Lung (tissue), 12 donors: Measurements from ENCODE around the gene OR2V1. TPM values are rescaled to one million over a fixed set of nuclear protein-coding genes. Genes with fewer than 3 reads are reported as not detected.
"Not testable (repeated sequence)": the region's sequence is repeated elsewhere in the genome, so short reads cannot be mapped to it uniquely, and the experiment has no call there.

ENCODE experiments used
- ATAC-seq: fragments of 200-7000 bp; cut with Tn5 transposase; one replicate; pipeline ENCODE4 v1.9.1; 2020; ENCODE audit warnings: moderate number of reproducible peaks; ENCODE audit not compliant: insufficient read depth, low FRiP score
- DNase-seq, 3 donors: peaks; one replicate each; pipeline ENCODE4 v3.0.0-alpha.2; 2013 to 2017
- H3K27ac ChIP-seq, 2 donors: one replicate each; pipeline ENCODE4 v1.5.1; 2013; ENCODE audit warnings: mild to moderate bottlenecking in 2 of 2, moderate library complexity in 2 of 2, control low read depth in 1 of 2, inconsistent platforms in 1 of 2, low read depth in 1 of 2, low read length in 1 of 2
- H3K27me3 ChIP-seq, 3 donors: one replicate each; pipeline ENCODE4 v1.5.1; 2013; ENCODE audit warnings: low read length in 2 of 3; ENCODE audit not compliant: control insufficient read depth in 3 of 3, insufficient read depth in 3 of 3
- H3K36me3 ChIP-seq, 4 donors: one replicate each; pipeline ENCODE4 v1.5.1; 2013; ENCODE audit warnings: low read length in 4 of 4, mild to moderate bottlenecking in 1 of 4, moderate library complexity in 1 of 4; ENCODE audit not compliant: control insufficient read depth in 4 of 4, insufficient read depth in 4 of 4
- H3K4me1 ChIP-seq, 5 donors: one replicate each; pipeline ENCODE4 v1.5.1; 2013; ENCODE audit warnings: low read length in 5 of 5, mild to moderate bottlenecking in 2 of 5, moderate library complexity in 1 of 5; ENCODE audit not compliant: control insufficient read depth in 5 of 5, insufficient read depth in 5 of 5
- H3K4me3 ChIP-seq: one replicate; pipeline ENCODE4 v1.5.1; 2013; ENCODE audit warnings: mild to moderate bottlenecking, control low read depth, moderate library complexity
- H3K9ac ChIP-seq, 2 donors: one replicate each; pipeline ENCODE4 v1.5.1; 2013; ENCODE audit warnings: low read length in 2 of 2, control low read depth in 1 of 2; ENCODE audit not compliant: insufficient read depth in 1 of 2
- H3K9me3 ChIP-seq, 4 donors: one replicate each; pipeline ENCODE4 v1.5.1; 2013; ENCODE audit warnings: low read length in 3 of 4, mild to moderate bottlenecking in 1 of 4, moderate library complexity in 1 of 4; ENCODE audit not compliant: control insufficient read depth in 4 of 4, insufficient read depth in 3 of 4
- WGBS, 2 donors: extraction: QIAGEN DNeasy Blood & Tissue Kit; methylation state at CpG; one replicate each; pipeline ENCODE4 v1.1.7; 2013; 5-methylcytosine and 5-hydroxymethylcytosine counted together
- polyA plus RNA-seq, 2 donors: library from polyadenylated mRNA; stranded (reverse); fragments of 200-250 nt; gene quantifications; one replicate each; pipeline ENCODE4 v1.2.1, GENCODE V29; 2013
- total RNA-seq, 2 donors: library from RNA; depleted of rRNA in 1 of 2; stranded (reverse); fragments of >200 nt in 1 of 2; gene quantifications; one replicate each; pipeline ENCODE4 v1.2.1, GENCODE V29; 2014 to 2021
- TF ChIP-seq, protein P1 (sequence below): IDR thresholded peaks from 2 replicates; pipeline ENCODE4 v1.5.1; 2012; ENCODE audit warnings: mild to moderate bottlenecking; ENCODE audit errors: control extremely low read depth, extremely low read depth
- donor health status: control.
- donor health status: control.
- donor health status: Bipolar disorder and iron deficiency.
- donor health status: healthy.
- donor health status: DM: yes; HTN: yes; CAD: no.

OR2V1 gene
- total and polyA plus RNA-seq, 4 donors = not detected

DNA sequence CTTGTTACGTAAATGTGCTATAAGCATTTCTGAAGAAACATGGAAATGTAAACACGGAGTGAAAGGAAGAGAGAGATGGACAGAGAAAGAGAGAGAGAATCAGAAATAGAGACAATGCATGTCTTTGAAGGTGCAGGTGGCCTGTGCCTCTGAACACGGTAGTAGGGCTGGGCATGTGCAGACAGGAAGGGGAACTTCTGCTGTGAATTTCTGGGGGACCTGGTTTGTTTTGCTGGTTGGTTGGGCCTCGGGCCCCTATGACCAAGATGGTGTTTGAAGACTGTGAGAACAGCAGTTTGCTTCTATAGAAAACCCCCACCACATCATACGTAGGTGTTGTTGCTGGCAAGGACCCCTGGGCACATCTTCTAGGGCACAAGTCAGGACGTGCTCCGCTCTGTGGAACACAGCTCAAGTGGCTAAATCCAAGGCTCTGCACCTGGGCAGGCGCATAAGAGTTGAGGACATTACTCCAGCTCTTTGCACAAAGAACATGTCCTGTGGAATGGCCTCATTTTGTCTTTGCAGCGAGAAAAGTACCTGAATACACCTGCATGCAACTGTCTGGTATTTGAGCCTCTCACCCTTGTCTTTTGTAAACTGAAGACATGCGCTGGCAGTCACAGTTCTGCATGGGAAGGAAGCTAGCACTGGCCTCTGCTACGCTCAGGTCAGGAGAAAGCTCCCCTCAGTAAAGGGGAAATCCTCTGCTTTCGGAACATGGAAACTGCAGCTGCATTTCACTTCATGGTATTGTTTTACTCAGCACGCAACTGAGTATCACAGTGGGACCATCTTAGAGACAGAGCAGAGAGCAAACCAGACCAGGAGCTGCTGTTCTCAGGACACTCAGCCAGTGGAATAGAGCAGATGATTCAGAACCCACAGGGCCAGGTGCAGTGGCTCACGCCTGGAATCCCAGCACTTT is 19.1 kb upstream of the OR2V1 start:
- DNase-seq = no peak
- ATAC-seq = no peak
- no peak overlapping the region for H3K9ac ChIP-seq
- no peak overlapping the region for H3K27ac ChIP-seq
- no peaks in the 10 kb centered on the region for H3K4me1 ChIP-seq
- 83% methylated on average over 14 of the region's 14 CpGs for WGBS, 2 donors
- H3K9me3 ChIP-seq = no peaks in the 10 kb centered on the region
- no peaks in the 10 kb centered on the region for H3K36me3 ChIP-seq
- H3K4me3 ChIP-seq = no peak overlapping the region
- TF ChIP-seq, protein P1, sequence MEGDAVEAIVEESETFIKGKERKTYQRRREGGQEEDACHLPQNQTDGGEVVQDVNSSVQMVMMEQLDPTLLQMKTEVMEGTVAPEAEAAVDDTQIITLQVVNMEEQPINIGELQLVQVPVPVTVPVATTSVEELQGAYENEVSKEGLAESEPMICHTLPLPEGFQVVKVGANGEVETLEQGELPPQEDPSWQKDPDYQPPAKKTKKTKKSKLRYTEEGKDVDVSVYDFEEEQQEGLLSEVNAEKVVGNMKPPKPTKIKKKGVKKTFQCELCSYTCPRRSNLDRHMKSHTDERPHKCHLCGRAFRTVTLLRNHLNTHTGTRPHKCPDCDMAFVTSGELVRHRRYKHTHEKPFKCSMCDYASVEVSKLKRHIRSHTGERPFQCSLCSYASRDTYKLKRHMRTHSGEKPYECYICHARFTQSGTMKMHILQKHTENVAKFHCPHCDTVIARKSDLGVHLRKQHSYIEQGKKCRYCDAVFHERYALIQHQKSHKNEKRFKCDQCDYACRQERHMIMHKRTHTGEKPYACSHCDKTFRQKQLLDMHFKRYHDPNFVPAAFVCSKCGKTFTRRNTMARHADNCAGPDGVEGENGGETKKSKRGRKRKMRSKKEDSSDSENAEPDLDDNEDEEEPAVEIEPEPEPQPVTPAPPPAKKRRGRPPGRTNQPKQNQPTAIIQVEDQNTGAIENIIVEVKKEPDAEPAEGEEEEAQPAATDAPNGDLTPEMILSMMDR = no peak
- H3K27me3 ChIP-seq = peaks cover 0 to 3% (median 0%) of the 10 kb centered on the region in 3 donors

DNA sequence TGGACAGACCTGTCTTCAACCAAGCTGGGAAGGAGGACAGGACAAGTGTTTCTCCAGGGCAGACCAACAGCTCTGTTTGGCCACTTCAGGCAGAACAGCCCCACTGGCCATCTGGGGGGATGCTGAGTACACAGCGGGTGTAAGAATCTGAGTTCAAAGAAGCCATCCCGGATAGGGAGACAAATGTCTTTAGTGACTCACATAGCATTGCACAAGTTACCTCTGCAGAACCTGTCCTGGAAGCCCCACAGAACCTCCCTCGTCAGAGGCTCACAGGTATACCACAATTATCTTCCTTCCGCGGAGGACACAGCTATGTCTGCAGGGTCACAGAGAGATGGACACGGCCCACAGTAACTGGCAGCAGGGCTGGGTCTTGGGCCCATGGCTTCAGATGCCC is 18.4 kb upstream of the OR2V1 start:
- H3K27ac ChIP-seq = no peak overlapping the region
- no peak for DNase-seq
- no peak for ATAC-seq
- H3K9ac ChIP-seq = no peak overlapping the region
- no peaks in the 10 kb centered on the region for H3K9me3 ChIP-seq
- no peaks in the 10 kb centered on the region for H3K36me3 ChIP-seq
- H3K27me3 ChIP-seq = peaks cover 0 to 3% (median 0%) of the 10 kb centered on the region in 3 donors
- WGBS, 2 donors = 84 to 90% methylated on average over 6 of the region's 6 CpGs
- no peaks in the 10 kb centered on the region for H3K4me1 ChIP-seq
- TF ChIP-seq, protein P1 = no peak
- H3K4me3 ChIP-seq = no peak overlapping the region

DNA sequence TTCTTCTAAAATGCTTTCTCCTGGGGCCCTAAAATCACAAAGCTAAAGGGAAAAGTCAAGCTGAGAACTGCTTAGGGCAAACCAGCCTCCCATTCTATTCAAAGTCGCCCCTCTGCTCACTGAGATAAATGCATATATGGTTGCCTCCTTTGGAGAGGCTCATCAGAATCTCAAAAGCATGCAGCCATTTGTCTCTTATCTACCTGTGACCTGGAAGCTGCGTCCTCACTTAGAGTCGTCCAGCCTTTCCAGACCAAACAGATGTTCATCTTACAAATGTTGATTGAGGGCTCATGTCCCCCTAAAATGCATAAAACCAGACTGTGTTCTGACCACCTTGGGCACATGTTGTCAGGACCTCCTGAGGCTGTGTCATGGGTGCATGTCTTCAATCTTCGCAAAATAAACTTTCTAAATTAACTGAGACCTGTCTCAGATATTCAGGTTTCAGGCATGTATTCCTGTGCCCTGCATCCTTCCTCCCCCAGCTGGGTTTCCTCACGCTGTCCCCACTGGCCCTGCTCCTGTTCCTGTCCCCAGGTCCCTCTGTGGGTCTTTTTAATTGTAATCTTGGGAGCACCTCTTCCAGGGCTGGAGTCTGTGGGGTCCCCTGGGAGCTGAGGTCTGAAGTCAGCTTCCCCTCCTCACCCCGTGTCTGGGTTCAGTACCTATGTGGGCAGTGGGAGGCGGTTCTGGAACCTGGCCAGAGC is 16.1 kb upstream of the OR2V1 start, which contains the start of gene OR2V2:
TSS of gene OR2V2 (plus strand) at position 660 of the 710 bp plus-strand sequence. CDS start 7,357 bp downstream, outside the sequence.
- not testable (repeated sequence) for ATAC-seq, H3K4me3 ChIP-seq, DNase-seq, H3K36me3 ChIP-seq, H3K27me3 ChIP-seq, H3K4me1 ChIP-seq, H3K9ac ChIP-seq, H3K27ac ChIP-seq, H3K9me3 ChIP-seq
- WGBS, 2 donors = 56 to 57% methylated on average over 7 of the region's 7 CpGs

DNA sequence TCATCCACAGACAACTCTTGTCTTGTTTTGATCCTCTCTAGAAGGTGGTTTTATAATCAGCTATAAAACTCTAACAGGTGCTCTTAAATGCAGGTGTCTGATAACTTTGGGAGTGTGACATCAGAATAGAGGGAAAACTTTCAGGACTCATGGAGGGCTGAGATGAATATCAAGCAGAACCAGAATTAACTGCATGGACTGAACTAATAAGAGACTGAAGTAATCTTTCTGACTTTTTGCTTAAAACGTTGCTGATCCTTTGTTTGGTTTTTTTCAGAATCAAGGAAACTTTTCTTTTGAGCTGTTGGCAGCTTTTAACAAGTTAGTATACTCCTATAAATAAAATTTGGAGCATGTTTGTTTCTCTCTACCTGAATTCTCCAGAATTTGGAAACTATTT is 14.2 kb upstream of the OR2V1 start:
- DNase-seq (no peak), ATAC-seq (no peak)
- WGBS, 2 donors = 39 to 63% methylated on average over 1 of the region's 1 CpG
- Histone ChIP-seq H3K9me3 (peaks cover 0 to 4% (median 0%) of the 10 kb centered on the region in 4 donors), H3K36me3 (no peaks in the 10 kb centered on the region), H3K27ac (no peak overlapping the region), H3K27me3 (no peaks in the 10 kb centered on the region), H3K4me1 (no peaks in the 10 kb centered on the region), H3K9ac (no peak overlapping the region), H3K4me3 (no peak overlapping the region)
- TF ChIP-seq, protein P1 = no peak
